Osteoblast (primary cell): ENCODE measurements around the gene SORCS2. TPM values are rescaled to one million over a fixed set of nuclear protein-coding genes. Genes with fewer than 3 reads are reported as not detected.

Source experiments
- DNase-seq: peaks from one replicate; pipeline ENCODE4 v3.0.0; 2011; ENCODE audit warnings: low spot score, mixed read lengths; ENCODE audit not compliant: insufficient read length; ENCODE audit errors: missing footprints
- H2AFZ ChIP-seq: 2 replicates; pipeline ENCODE4 v1.6.0; 2011; ENCODE audit warnings: mild to moderate bottlenecking, low read length
- H3K27ac ChIP-seq: 2 replicates; pipeline ENCODE4 v1.5.1; 2011; ENCODE audit warnings: mild to moderate bottlenecking, low read depth, low read length, moderate library complexity
- H3K27me3 ChIP-seq: 2 replicates; pipeline ENCODE4 v1.6.0; 2012; ENCODE audit warnings: mild to moderate bottlenecking, control low read depth, inconsistent platforms, low read length, moderate library complexity; ENCODE audit not compliant: insufficient read depth
- H3K36me3 ChIP-seq: 2 replicates; pipeline ENCODE4 v1.5.1; 2011; ENCODE audit warnings: mild to moderate bottlenecking, low read length, control low read depth, moderate library complexity; ENCODE audit not compliant: insufficient read depth
- H3K4me1 ChIP-seq: 2 replicates; pipeline ENCODE4 v1.5.1; 2011; ENCODE audit warnings: mild to moderate bottlenecking, low read length, control low read depth, moderate library complexity; ENCODE audit not compliant: insufficient read depth
- H3K4me2 ChIP-seq: 2 replicates; pipeline ENCODE4 v1.6.0; 2011; ENCODE audit warnings: mild to moderate bottlenecking, low read length; ENCODE audit not compliant: insufficient read depth
- H3K4me3 ChIP-seq: fragments of 200-600 bp; sonication (generic); 3 replicates; pipeline ENCODE4 v1.5.1; 2012; ENCODE audit warnings: mild to moderate bottlenecking, low read length, inconsistent platforms; ENCODE audit not compliant: insufficient read depth
- H3K79me2 ChIP-seq: 2 replicates; pipeline ENCODE4 v1.6.0; 2012; ENCODE audit warnings: mild to moderate bottlenecking, low read length, control low read depth, inconsistent platforms; ENCODE audit not compliant: insufficient read depth
- H3K9me3 ChIP-seq: 2 replicates; pipeline ENCODE4 v1.5.1; 2011; ENCODE audit warnings: low read depth, low read length, control low read depth
- H4K20me1 ChIP-seq: 2 replicates; pipeline ENCODE4 v1.6.0; 2012; ENCODE audit warnings: mild to moderate bottlenecking, low read length, control low read depth; ENCODE audit not compliant: insufficient read depth
- total RNA-seq: library from RNA; depleted of rRNA; stranded (reverse); fragments of >200 nt; gene quantifications from 2 replicates; pipeline ENCODE4 v1.2.3, GENCODE V29; 2012
- TF ChIP-seq, protein P1 (sequence below): IDR thresholded peaks from 2 replicates; pipeline ENCODE4 v1.5.1; 2011; ENCODE audit warnings: mild to moderate bottlenecking, low read depth, low read length, moderate library complexity; ENCODE audit errors: extremely low read depth

Gene SORCS2
- total RNA-seq, 1 donor = 9.0 TPM

DNA sequence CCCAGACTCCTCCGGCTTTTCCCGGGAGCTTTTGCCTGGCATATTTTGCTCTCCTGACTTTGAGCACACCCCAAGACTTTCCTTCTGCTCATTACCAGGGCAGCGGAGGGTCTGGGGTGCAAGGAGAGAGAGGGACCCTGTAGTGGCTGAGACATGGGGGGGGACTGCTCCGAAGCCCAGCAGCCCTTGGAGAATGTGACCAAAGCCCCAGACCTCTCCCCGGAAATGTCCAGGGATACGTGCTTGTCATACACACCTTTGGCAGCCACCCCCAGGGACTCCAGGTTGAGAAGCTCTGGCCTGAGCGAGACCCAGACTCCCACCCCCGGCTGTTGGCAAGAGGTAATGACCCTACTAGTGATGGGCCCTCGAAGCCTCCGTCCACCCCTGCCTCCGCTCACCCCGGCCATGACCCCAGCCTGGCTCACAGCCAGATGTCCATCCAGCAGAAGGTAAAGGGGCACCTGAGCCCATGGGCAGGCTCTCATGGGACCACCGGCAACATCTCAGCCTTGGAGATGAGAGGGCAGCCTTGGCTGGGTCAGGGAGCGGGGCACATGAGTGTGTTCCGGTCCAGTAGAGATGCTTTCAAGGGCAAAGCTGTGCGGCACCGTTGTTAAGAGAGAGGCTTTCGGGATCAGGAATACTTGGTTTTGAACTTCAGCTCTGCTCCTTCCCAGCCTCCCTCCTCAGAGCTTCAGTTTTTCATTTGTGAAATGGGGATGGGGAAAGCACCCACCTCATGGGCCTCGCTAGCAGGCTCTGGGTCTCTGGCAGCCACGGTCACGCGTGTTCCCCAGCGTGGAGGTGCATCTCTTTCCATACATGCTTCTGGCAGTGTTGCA, 240.4 kb downstream of the SORCS2 start:
- no peak overlapping the region for H3K27ac ChIP-seq
- H4K20me1 ChIP-seq = no peaks in the 10 kb centered on the region
- H2AFZ ChIP-seq = no peak overlapping the region
- no peaks in the 10 kb centered on the region for H3K9me3 ChIP-seq
- H3K4me3 ChIP-seq = no peak overlapping the region
- no peaks in the 10 kb centered on the region for H3K4me1 ChIP-seq
- TF ChIP-seq, protein P1, sequence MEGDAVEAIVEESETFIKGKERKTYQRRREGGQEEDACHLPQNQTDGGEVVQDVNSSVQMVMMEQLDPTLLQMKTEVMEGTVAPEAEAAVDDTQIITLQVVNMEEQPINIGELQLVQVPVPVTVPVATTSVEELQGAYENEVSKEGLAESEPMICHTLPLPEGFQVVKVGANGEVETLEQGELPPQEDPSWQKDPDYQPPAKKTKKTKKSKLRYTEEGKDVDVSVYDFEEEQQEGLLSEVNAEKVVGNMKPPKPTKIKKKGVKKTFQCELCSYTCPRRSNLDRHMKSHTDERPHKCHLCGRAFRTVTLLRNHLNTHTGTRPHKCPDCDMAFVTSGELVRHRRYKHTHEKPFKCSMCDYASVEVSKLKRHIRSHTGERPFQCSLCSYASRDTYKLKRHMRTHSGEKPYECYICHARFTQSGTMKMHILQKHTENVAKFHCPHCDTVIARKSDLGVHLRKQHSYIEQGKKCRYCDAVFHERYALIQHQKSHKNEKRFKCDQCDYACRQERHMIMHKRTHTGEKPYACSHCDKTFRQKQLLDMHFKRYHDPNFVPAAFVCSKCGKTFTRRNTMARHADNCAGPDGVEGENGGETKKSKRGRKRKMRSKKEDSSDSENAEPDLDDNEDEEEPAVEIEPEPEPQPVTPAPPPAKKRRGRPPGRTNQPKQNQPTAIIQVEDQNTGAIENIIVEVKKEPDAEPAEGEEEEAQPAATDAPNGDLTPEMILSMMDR = no peak
- H3K36me3 ChIP-seq = no peaks in the 10 kb centered on the region
- H3K4me2 ChIP-seq = no peak overlapping the region
- no peaks in the 10 kb centered on the region for H3K79me2 ChIP-seq
- no peaks in the 10 kb centered on the region for H3K27me3 ChIP-seq
- peak; percentile 60 for DNase-seq

DNA sequence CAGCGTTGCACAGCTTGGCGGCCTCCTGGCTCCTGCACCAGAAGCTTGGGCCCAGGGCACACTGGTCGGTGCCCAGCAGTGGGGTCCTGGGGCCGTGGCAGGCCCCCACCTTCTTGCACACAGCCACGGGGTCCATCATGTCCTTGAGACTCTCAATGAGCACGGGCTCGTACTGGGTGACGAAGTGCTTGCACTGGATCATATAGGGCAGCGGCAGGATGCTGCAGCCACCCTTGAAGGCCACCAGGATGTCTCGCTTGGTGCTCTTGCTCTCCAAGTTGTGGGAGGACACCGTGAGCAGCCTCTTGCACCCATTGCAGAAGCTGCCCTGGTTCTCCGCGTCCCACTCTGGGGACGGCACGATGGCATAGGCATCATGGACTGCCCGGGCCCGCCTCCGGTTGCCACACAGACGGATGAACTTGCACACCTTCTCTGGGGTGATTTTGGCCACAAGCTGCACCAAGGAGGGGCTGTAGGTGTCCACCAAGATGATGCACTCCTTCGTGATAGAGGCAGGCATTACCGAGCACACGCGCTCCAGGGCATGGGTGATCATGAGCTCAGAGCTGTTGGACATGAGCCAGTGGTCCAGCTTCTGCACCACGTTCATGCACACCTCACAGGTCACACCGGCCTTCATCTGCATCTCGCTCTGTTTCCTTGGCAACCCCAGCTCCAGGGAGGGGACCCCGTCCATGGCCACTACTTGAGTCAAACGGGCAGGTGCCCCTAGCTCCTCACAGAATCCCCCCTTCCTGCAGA, 241.2 kb downstream of the SORCS2 start:
- Histone ChIP-seq H3K4me3 (no peak overlapping the region), H2AFZ (no peak overlapping the region), H3K4me2 (no peak overlapping the region), H3K36me3 (no peaks in the 10 kb centered on the region), H3K9me3 (no peaks in the 10 kb centered on the region), H3K27me3 (peaks cover 2% of the 10 kb centered on the region), H3K27ac (no peak overlapping the region), H3K4me1 (no peaks in the 10 kb centered on the region), H3K79me2 (no peaks in the 10 kb centered on the region), H4K20me1 (no peaks in the 10 kb centered on the region)
- TF ChIP-seq, protein P1 = no peak
- peak; percentile 62 for DNase-seq

DNA sequence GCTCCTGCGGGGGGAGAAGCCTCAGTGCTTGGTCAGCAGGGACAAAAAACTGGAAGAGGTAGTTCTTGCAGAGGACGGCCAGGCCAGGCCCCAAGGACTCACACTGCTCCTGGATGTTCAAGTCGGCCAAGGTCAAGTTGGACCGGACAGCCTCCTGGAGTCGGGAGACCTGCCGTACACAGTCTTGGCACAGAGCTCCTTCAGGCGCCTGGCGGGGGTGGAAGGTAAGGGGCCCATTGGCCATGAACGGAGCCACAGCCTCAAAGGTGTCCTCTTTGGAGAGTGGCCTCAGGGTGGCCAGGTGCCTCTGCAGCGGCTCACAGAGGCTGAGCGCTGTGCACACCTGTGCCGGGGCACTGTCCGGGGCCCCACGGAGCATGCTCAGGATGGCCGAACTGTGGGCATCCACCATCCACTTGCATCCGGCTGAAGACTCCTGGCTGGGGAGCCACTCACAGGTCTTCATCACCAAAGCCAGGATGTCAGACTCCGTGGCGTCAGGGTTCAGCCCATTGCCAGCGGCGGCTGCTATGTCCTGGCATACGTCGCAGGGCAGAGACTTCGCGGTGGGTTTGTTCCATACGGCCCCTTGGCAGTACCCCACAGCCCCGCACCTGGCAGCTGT, 241.9 kb downstream of the SORCS2 start:
- Histone ChIP-seq H3K4me1 (no peaks in the 10 kb centered on the region), H2AFZ (no peak overlapping the region), H3K4me2 (no peak overlapping the region), H4K20me1 (no peaks in the 10 kb centered on the region), H3K9me3 (peaks cover 5% of the 10 kb centered on the region), H3K27me3 (peaks cover 2% of the 10 kb centered on the region), H3K79me2 (no peaks in the 10 kb centered on the region), H3K36me3 (no peaks in the 10 kb centered on the region), H3K27ac (no peak overlapping the region), H3K4me3 (no peak overlapping the region)
- TF ChIP-seq, protein P1 = no peak
- peak; percentile 18 for DNase-seq
